Neural cell (in vitro differentiated cells): ENCODE results near the gene RYR2. TPM values are rescaled to one million over a fixed set of nuclear protein-coding genes. Genes with fewer than 3 reads are reported as not detected.

Source experiments
- H2AFZ ChIP-seq: fragments of 200-600, 300-800 bp; sonication (generic), shearing (Covaris generic); 2 replicates; pipeline ENCODE4 v1.6.0; 2014; ENCODE audit warnings: low read depth, mild to moderate bottlenecking, antibody characterized with exemption, low read length, moderate library complexity
- H3F3A ChIP-seq: fragments of 200-600 bp; shearing (Covaris generic); 2 replicates; pipeline ENCODE4 v1.6.1; 2016; ENCODE audit warnings: mild to moderate bottlenecking, moderate library complexity, mixed read lengths, antibody characterized with exemption, low read length; ENCODE audit not compliant: insufficient read depth, poor library complexity, severe bottlenecking
- H3K27ac ChIP-seq: fragments of 200-600, 300-800 bp; sonication (generic), shearing (Covaris generic); 2 replicates; pipeline ENCODE4 v1.5.1; 2014; ENCODE audit warnings: mild to moderate bottlenecking, low read length, moderate library complexity
- H3K27me3 ChIP-seq: fragments of 300-800, 200-600 bp; sonication (generic), shearing (Covaris generic); 2 replicates; pipeline ENCODE4 v1.6.0; 2014; ENCODE audit warnings: mild to moderate bottlenecking, low read depth, low read length, moderate library complexity; ENCODE audit not compliant: insufficient read depth
- H3K36me3 ChIP-seq: fragments of 300-800, 200-600 bp; sonication (generic), shearing (Covaris generic); 2 replicates; pipeline ENCODE4 v1.5.1; 2014; ENCODE audit warnings: mild to moderate bottlenecking, antibody characterized with exemption, low read length, moderate library complexity; ENCODE audit not compliant: insufficient read depth
- H3K4me2 ChIP-seq: fragments of 300-800, 200-600 bp; sonication (generic), shearing (Covaris generic); 2 replicates; pipeline ENCODE4 v1.6.0; 2014; ENCODE audit warnings: mild to moderate bottlenecking, low read length
- H3K4me3 ChIP-seq: fragments of 300-800, 200-600 bp; sonication (generic), shearing (Covaris generic); 2 replicates; pipeline ENCODE4 v1.5.1; 2014; ENCODE audit warnings: mild to moderate bottlenecking, low read length, moderate library complexity
- H3K79me2 ChIP-seq: fragments of 200-600 bp; shearing (Covaris generic); replicated peaks from 2 replicates; pipeline ENCODE4 v1.6.0; 2014; ENCODE audit warnings: mild to moderate bottlenecking, low read length, moderate library complexity; ENCODE audit not compliant: insufficient read depth
- H3K9ac ChIP-seq: fragments of 300-800, 200-600 bp; sonication (generic), shearing (Covaris generic); 2 replicates; pipeline ENCODE4 v1.6.1; 2016; ENCODE audit warnings: mild to moderate bottlenecking, low read length, mixed read lengths
- H3K9me2 ChIP-seq: fragments of 200-600 bp; shearing (Covaris generic); 2 replicates; pipeline ENCODE4 v1.6.1; 2016; ENCODE audit warnings: mild to moderate bottlenecking, low read length, mixed read lengths; ENCODE audit not compliant: insufficient read depth
- H3K9me3 ChIP-seq: fragments of 200-600, 300-800 bp; sonication (generic), shearing (Covaris generic); 2 replicates; pipeline ENCODE4 v1.6.1; 2016; ENCODE audit warnings: mild to moderate bottlenecking, mixed run types, low read length, moderate library complexity, mixed read lengths
- H4K20me1 ChIP-seq: fragments of 200-600 bp; shearing (Covaris generic); 2 replicates; pipeline ENCODE4 v1.6.1; 2016; ENCODE audit warnings: mild to moderate bottlenecking, mixed run types; ENCODE audit not compliant: insufficient read depth
- CTCF ChIP-seq: fragments of 450-650 bp; IDR thresholded peaks from 2 replicates; pipeline ENCODE4 v1.5.1; 2014; ENCODE audit warnings: antibody characterized with exemption, mild to moderate bottlenecking, moderate library complexity; ENCODE audit not compliant: poor library complexity, severe bottlenecking
- EP300 ChIP-seq: fragments of 450-650 bp; conservative IDR thresholded peaks from 2 replicates; pipeline ENCODE4 v1.6.1; 2014; ENCODE audit warnings: antibody characterized with exemption, mild to moderate bottlenecking, moderate library complexity; ENCODE audit not compliant: poor library complexity, severe bottlenecking
- EZH2 ChIP-seq: fragments of 200-600, 300-800 bp; shearing (Covaris generic), sonication (generic); IDR thresholded peaks from 2 replicates; pipeline ENCODE4 v1.6.1; 2014; ENCODE audit warnings: antibody characterized with exemption, low read length, borderline replicate concordance, mild to moderate bottlenecking; ENCODE audit not compliant: insufficient read depth, poor library complexity, severe bottlenecking
- MXI1 ChIP-seq: fragments of 450-650 bp; conservative IDR thresholded peaks from 2 replicates; pipeline ENCODE4 v1.6.1; 2014; ENCODE audit warnings: antibody characterized with exemption, mild to moderate bottlenecking; ENCODE audit not compliant: poor library complexity, severe bottlenecking
- POLR2AphosphoS5 ChIP-seq: IDR thresholded peaks from 2 replicates; pipeline ENCODE4 v1.6.1; 2012
- RAD21 ChIP-seq: fragments of 450-650 bp; conservative IDR thresholded peaks from 2 replicates; pipeline ENCODE4 v1.6.1; 2014; ENCODE audit warnings: antibody characterized with exemption, mild to moderate bottlenecking, moderate library complexity
- REST ChIP-seq: IDR thresholded peaks from 2 replicates; pipeline ENCODE4 v1.6.1; 2012; ENCODE audit warnings: borderline replicate concordance
- SMC3 ChIP-seq: fragments of 450-650 bp; conservative IDR thresholded peaks from 2 replicates; pipeline ENCODE4 v1.6.1; 2014; ENCODE audit warnings: antibody characterized with exemption, mild to moderate bottlenecking, moderate library complexity; ENCODE audit not compliant: poor library complexity
- TAF1 ChIP-seq: IDR thresholded peaks from 2 replicates; pipeline ENCODE4 v1.6.1; 2012; ENCODE audit warnings: low read depth
- polyA plus RNA-seq: library from polyadenylated mRNA; depleted of rRNA; stranded (reverse); fragments of >200 nt; gene quantifications from 2 replicates; pipeline ENCODE4 v1.2.3, GENCODE V29; 2014

The RYR2 gene
- polyA plus RNA-seq, 1 donor from 2014 or later = 3.8 TPM

DNA sequence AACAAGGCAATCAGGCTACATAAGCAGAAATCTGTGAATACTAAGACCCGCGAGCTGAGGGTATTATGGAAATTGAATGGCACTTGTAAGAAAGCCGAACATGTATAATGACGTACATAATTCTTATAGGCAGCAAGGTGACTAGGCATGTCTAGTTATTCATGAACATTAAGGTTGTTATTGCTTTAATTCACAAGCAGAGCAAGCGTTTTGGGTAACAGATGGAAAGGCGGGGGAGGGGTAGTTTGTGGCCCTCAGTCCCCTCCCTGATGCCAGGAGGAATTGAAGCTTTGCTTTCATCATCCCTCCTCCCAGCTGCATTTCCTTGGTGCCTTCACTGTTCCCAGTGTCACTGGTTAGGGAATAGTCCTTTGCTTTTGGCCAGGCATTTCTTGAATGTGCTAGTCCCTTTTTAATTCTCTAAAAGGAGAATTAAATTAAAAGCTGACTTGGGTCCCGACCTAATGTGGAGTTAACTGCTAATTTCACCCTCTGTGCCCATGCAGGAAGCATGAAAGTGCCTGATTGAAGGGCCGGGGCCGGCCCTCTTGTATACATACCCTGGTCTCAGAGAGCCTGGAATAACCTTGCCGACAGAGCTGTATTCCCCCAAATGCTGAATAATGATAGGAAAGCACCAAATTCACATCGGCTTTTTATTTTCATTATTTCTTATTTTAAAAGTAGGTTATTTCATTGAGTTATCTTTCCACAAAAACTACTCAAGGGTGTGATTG is 42.5 kb downstream of the RYR2 start:
- Histone ChIP-seq H3F3A (no peaks in the 10 kb centered on the region), H4K20me1 (no peaks in the 10 kb centered on the region), H3K27me3 (no peaks in the 10 kb centered on the region), H3K4me3 (no peak overlapping the region), H2AFZ (no peak overlapping the region), H3K9me2 (no peaks in the 10 kb centered on the region), H3K36me3 (no peaks in the 10 kb centered on the region), H3K27ac (peak overlapping the region; percentile 25), H3K4me2 (no peak overlapping the region), H3K79me2 (no peaks in the 10 kb centered on the region), H3K9ac (no peak overlapping the region), H3K9me3 (no peaks in the 10 kb centered on the region)
- TF ChIP-seq POLR2AphosphoS5 = peak; percentile 21
- TF ChIP-seq EP300 = no peak
- TF ChIP-seq REST = peak; percentile 37

DNA sequence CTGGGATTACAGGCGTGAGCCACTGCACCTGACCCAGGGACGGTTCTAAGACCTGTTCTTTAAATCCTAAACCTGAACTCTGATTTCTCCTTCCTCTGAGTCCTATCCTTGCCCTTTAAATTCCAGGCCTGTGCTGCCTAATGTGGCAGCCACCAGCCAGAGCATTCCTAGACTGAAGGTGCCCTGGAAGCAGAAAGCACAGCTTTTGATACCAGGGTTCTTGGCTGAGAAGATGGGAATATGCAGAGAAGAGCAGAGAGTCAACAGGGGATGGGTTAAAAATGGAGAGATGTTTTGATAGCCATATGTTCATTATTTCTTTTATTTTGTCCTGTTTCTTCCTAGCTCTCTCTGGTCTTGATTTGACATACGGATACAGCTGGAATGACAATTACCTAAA is 49.7 kb downstream of the RYR2 start:
- H3K79me2 ChIP-seq = no peaks in the 10 kb centered on the region
- H4K20me1 ChIP-seq = no peaks in the 10 kb centered on the region

GRCh38 chr1:237093691-237094090 is 51.7 kb downstream of the RYR2 start:
- H3K4me2 ChIP-seq = no peak overlapping the region
- H3K9ac ChIP-seq = no peak overlapping the region
- H3K79me2 ChIP-seq = no peaks in the 10 kb centered on the region
- TF ChIP-seq POLR2AphosphoS5 (no peak), RAD21 (no peak), EP300 (no peak), TAF1 (no peak), SMC3 (no peak), EZH2 (no peak), CTCF (no peak), MXI1 (no peak), REST (no peak)
- H4K20me1 ChIP-seq = no peaks in the 10 kb centered on the region
- no peaks in the 10 kb centered on the region for H3F3A ChIP-seq
- no peak overlapping the region for H2AFZ ChIP-seq
- H3K4me3 ChIP-seq = no peak overlapping the region
- H3K27ac ChIP-seq = no peak overlapping the region
- no peaks in the 10 kb centered on the region for H3K9me2 ChIP-seq
- no peaks in the 10 kb centered on the region for H3K36me3 ChIP-seq
- no peaks in the 10 kb centered on the region for H3K9me3 ChIP-seq
- no peaks in the 10 kb centered on the region for H3K27me3 ChIP-seq

More for the DNA sequence above, 49.7 kb downstream of the RYR2 start:
- H3K4me2 ChIP-seq = no peak overlapping the region
- H3K27me3 ChIP-seq = no peaks in the 10 kb centered on the region
- no peak overlapping the region for H3K4me3 ChIP-seq
- no peak overlapping the region for H3K9ac ChIP-seq
- no peaks in the 10 kb centered on the region for H3K9me2 ChIP-seq
- no peaks in the 10 kb centered on the region for H3F3A ChIP-seq
- TF ChIP-seq MXI1 (no peak), SMC3 (no peak)
- no peaks in the 10 kb centered on the region for H3K36me3 ChIP-seq
- no peaks in the 10 kb centered on the region for H3K9me3 ChIP-seq
- H2AFZ ChIP-seq = no peak overlapping the region
- no peak overlapping the region for H3K27ac ChIP-seq
